Fibroblast of the aortic adventitia (primary cell): ENCODE measurements around the gene GSG1L. TPM values are rescaled to one million over a fixed set of nuclear protein-coding genes. Genes with fewer than 3 reads are reported as not detected.

Experiments used
- DNase-seq: peaks from one replicate; pipeline ENCODE4 v3.0.0-alpha.2; 2010; ENCODE audit warnings: low read depth
- H3K4me3 ChIP-seq: 2 replicates; pipeline ENCODE4 v1.5.1; 2011; ENCODE audit warnings: low read depth, mild to moderate bottlenecking, control low read depth, low read length, moderate library complexity
- total RNA-seq: library from RNA; depleted of rRNA; stranded (reverse); fragments of >200 nt; gene quantifications from 2 replicates; pipeline ENCODE4 v1.2.3, GENCODE V29; 2012; ENCODE audit warnings: low replicate concordance
- TF ChIP-seq, protein P1 (sequence below): IDR thresholded peaks from 2 replicates; pipeline ENCODE4 v1.5.1; 2011; ENCODE audit warnings: mild to moderate bottlenecking, low read length, control low read depth, inconsistent platforms; ENCODE audit not compliant: insufficient read depth

The GSG1L gene
- total RNA-seq, 1 donor, result not detected

DNA sequence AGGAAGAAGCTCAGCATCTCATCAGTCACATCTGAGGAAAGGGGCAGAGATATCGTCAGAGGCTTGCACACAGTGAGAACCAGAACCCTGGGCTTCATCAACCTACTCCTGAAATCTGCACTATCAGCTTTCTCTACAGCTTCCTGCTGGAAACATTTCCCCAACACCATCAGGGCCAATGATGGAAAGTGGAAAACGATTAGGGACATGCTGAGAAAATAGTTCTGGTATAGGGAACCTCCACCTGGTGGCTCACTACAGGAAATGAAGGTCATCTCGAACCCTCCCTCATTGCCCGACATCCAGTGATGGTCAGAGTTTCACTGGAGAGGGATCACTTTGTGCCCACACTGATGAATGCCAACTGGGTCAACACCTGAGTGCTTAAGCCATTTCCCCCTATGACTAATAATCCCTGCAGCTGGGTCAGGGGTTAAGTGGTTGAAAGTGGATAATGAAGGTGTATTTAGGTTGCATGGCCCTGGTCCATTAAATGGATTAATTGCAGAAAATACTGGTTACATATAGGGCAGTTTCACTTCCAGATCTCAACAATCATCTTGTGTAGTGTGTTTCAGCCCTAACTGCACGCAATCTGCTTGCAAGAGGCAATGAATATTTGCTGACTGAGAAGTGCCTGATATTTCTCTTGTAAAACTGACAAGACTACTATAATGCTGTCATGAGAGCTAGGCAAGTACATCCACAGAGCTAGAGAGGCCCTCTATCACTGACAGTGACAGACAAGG, 43.1 kb upstream of the GSG1L start:
- TF ChIP-seq, protein P1, sequence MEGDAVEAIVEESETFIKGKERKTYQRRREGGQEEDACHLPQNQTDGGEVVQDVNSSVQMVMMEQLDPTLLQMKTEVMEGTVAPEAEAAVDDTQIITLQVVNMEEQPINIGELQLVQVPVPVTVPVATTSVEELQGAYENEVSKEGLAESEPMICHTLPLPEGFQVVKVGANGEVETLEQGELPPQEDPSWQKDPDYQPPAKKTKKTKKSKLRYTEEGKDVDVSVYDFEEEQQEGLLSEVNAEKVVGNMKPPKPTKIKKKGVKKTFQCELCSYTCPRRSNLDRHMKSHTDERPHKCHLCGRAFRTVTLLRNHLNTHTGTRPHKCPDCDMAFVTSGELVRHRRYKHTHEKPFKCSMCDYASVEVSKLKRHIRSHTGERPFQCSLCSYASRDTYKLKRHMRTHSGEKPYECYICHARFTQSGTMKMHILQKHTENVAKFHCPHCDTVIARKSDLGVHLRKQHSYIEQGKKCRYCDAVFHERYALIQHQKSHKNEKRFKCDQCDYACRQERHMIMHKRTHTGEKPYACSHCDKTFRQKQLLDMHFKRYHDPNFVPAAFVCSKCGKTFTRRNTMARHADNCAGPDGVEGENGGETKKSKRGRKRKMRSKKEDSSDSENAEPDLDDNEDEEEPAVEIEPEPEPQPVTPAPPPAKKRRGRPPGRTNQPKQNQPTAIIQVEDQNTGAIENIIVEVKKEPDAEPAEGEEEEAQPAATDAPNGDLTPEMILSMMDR, result no peak
- H3K4me3 ChIP-seq, result no peak overlapping the region
- DNase-seq, result no peak

DNA sequence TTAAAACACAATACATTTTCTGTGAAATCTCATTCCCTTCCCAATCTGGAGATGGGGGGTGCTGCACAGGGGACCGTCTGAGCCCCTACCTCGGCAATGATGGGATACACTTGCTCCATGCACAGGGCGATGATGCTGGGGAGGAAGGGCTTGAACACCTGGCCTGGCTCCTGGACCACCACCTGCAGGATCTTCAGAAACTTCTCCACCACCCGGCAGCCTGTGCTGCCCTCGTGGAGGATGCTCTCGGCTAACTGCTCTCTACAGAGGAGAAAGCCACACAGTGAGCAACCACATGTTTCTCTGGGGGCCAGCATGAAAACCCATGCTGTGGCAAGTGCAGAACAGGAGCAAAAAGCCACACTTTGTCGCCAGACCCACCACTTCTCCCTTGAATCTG, 42.4 kb upstream of the GSG1L start:
- no peak for DNase-seq
- TF ChIP-seq, protein P1, result no peak

DNA sequence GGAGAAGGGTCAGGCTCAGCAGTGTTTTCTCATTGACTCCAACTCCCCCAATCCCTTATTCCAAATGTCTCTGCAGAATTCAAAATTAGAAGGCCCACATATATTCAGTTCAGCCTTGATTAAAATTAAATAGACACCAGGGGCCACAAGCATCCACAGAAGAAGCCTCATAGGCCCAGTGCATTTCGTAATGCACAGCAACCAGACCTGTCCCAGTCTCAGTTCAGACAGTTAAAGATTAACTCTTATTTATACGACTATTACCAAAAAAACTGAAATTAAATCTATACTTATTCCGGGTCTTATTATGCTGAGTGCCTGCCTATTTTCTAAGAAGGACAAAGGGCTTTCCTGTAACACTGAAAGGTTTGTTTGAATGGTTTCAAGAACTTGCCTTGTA, 41.8 kb upstream of the GSG1L start:
- no peak for DNase-seq
- TF ChIP-seq, protein P1, result no peak
- H3K4me3 ChIP-seq, result no peak overlapping the region

More for the DNA sequence above, 42.4 kb upstream of the GSG1L start:
- H3K4me3 ChIP-seq, result no peak overlapping the region

DNA sequence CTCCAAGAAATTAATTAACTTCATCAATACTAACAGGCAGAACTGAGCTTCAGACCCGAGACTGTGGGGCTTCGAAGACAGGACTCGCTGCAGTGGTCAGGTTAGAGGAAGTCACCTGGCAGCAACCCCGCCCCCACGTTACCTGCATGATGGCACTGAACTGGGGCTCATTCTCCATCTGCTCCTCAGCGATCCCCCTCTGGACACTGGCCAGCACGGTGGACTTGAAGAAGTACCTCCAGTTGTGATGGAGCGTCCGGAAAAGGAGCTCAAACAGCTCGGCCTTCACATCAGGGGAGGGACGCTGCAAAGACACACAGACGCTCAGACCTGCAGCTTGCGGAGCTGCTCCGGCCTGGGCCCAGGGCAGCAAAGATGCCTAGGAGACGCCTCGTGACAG, 40.9 kb upstream of the GSG1L start:
- TF ChIP-seq, protein P1, result no peak
- DNase-seq, result no peak
- no peak overlapping the region for H3K4me3 ChIP-seq

DNA sequence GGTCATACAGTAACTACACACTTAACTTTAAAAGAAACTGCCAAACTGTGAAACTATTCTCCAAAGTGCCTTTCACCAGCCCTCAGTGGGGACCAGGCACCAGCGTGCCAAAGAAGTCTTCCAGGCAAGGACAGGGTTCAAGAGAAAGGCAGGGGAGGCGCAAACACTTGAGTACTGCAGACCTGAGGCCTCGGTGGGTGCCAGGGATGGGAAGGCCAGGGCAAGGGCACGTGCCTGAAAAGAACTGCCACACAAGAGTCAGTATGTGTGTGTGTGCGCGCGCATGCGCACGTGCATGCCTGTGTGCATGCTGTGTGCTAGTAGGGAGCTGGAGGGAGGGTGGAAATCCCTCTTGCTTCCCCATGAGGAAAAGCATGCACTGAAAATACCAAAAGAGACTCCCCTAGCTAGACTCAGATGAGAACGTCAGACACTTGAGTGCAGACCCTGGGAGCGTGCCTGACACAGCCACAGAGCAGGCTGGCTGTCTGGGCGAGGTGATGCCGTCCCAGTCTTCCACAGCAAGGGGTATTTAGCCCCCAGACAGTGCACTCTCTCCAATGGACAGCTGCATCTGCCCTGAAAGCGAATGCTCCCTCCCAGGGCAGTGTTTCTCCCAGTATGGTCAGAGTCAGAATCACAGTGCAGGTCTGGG, 40.1 kb upstream of the GSG1L start:
- no peak for DNase-seq
- H3K4me3 ChIP-seq, result no peak overlapping the region
- TF ChIP-seq, protein P1, result no peak

DNA sequence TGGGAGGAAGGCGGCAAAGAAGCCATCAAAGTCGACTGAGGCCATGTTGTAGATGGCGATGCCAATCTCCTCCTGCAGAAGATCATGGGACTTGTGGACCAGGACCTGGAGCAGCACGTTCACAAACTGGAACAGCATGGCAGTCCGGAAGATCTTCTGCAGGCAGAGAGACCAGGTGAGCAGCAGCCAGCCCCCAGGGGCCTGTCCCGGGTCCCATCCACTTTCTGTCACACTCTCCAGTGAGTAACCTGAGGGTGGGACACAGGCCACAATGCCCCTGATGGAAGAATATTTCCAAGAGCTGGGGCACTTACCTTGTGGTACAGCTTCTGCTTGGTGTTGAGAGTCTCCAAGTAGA, 38.0 kb upstream of the GSG1L start:
- no peak overlapping the region for H3K4me3 ChIP-seq
- TF ChIP-seq, protein P1, result no peak
- no peak for DNase-seq
